ENCODE measurements around the gene KMT2C. TPM values are rescaled to one million over a fixed set of nuclear protein-coding genes. Genes with fewer than 3 reads are reported as not detected.
"Not testable (repeated sequence)": the region's sequence is repeated elsewhere in the genome, so short reads cannot be mapped to it uniquely, and the experiment has no call there.

Gene KMT2C
- total and polyA plus RNA-seq, 7 donors: 5.8 to 82.3 (median 45.7) TPM

DNA sequence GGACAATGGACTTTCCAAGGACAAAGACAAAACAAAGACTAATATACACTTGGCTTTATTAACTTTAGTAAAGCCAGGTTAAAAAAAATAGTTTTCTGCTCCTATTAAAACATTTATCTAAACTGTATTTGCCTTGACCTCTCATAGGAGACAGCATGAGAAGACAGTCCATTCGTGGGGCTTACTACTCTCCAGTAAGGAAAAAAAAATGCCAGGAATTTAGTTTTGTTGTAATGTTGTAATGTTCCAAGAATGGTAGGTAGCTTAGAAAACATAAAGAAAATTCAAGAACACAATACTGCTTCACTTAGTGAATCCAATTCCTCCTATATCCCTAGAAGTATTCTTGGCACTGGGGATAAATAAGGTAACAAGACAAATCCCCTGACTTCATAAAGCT lies 81.7 kb downstream of the KMT2C start:
- Histone ChIP-seq H3K4me3 (no peak overlapping the region), H3K36me3 (ENCODE audit: insufficient read depth in 1 of 2, low read depth in 1 of 2) (peaks cover 0 to 28% of the 10 kb centered on the region in 2 donors), H3K27ac (no peak overlapping the region), H3K4me1 (no peaks in the 10 kb centered on the region), H3K9me3 (no peaks in the 10 kb centered on the region), H3K27me3 (ENCODE audit: insufficient read depth in 3 of 3, low read length in 2 of 3) (no peaks in the 10 kb centered on the region)
- DNase-seq (no peak), ATAC-seq (no peak)
- WGBS, 3 donors: 68 to 81% (median 74%) methylated on average over 1 of the region's 1 CpG
- intact Hi-C loops (cut with DNase I): no loop called here
- TF ChIP-seq, protein P1, sequence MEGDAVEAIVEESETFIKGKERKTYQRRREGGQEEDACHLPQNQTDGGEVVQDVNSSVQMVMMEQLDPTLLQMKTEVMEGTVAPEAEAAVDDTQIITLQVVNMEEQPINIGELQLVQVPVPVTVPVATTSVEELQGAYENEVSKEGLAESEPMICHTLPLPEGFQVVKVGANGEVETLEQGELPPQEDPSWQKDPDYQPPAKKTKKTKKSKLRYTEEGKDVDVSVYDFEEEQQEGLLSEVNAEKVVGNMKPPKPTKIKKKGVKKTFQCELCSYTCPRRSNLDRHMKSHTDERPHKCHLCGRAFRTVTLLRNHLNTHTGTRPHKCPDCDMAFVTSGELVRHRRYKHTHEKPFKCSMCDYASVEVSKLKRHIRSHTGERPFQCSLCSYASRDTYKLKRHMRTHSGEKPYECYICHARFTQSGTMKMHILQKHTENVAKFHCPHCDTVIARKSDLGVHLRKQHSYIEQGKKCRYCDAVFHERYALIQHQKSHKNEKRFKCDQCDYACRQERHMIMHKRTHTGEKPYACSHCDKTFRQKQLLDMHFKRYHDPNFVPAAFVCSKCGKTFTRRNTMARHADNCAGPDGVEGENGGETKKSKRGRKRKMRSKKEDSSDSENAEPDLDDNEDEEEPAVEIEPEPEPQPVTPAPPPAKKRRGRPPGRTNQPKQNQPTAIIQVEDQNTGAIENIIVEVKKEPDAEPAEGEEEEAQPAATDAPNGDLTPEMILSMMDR (IDR thresholded peaks at IDR 0.05): no peak

DNA sequence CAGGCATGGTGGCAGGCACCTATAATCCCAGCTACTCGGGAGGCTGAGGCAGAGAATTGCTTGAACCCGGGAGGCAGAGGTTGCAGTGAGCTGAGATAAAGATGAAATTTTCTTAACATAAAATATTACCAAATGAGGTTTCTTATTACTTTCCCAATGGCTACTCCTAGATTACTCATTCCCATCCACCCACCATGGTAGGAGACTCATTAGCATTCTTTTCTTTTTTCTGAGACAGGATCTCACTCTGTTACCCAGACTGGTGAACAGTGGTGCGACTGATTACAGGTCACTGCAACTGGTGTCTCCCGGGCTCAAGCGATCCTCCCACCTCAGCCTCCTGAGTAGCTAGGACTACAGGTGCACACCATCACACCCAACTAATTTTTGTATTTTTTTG lies 82.5 kb downstream of the KMT2C start:
- not testable (repeated sequence) for H3K27me3 ChIP-seq (ENCODE audit: insufficient read depth in 3 of 3, low read length in 2 of 3); H3K4me3 ChIP-seq; ATAC-seq; DNase-seq; H3K27ac ChIP-seq; H3K9me3 ChIP-seq; H3K4me1 ChIP-seq
- WGBS, 3 donors: 83 to 93% (median 85%) methylated on average over 5 of the region's 5 CpGs
- intact Hi-C loops (cut with DNase I): loop anchor here in 1 of 2 donors (2.0 kb wide), 1 partner anchor 46 kb away; no protein-coding TSS in a partner anchor
- peaks cover 0 to 33% of the 10 kb centered on the region in 2 donors for H3K36me3 ChIP-seq (ENCODE audit: insufficient read depth in 1 of 2, low read depth in 1 of 2)

DNA sequence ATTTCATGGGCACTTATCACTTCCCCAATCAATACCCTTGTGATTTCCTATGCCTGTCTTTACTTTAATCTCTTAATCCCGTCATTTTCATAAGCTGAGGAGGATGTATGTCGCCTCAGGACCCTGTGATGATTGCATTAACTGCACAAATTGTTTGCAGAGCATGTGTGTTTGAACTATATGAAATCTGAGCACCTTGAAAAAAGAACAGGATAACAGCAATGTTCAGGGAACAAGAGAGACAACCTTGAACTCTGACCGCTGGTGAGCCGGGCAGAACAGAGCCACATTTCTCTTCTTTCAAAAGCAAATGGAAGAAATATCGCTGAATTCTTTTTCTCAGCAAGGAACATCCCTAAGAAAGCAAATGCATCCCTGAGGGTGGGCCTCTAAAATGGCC lies 84.1 kb downstream of the KMT2C start:
- intact Hi-C loops (cut with DNase I): loop anchor here in 1 of 2 donors (2.0 kb wide), 2 partner anchors 23 to 47 kb away; no protein-coding TSS in a partner anchor
- ATAC-seq; H3K9me3 ChIP-seq; H3K27me3 ChIP-seq (ENCODE audit: insufficient read depth in 3 of 3, low read length in 2 of 3); DNase-seq; H3K27ac ChIP-seq; H3K4me1 ChIP-seq; H3K4me3 ChIP-seq: not testable (repeated sequence)
- 88 to 92% (median 92%) methylated on average over 5 of the region's 5 CpGs for WGBS, 3 donors
- peaks cover 0 to 22% of the 10 kb centered on the region in 2 donors for H3K36me3 ChIP-seq (ENCODE audit: insufficient read depth in 1 of 2, low read depth in 1 of 2)

DNA sequence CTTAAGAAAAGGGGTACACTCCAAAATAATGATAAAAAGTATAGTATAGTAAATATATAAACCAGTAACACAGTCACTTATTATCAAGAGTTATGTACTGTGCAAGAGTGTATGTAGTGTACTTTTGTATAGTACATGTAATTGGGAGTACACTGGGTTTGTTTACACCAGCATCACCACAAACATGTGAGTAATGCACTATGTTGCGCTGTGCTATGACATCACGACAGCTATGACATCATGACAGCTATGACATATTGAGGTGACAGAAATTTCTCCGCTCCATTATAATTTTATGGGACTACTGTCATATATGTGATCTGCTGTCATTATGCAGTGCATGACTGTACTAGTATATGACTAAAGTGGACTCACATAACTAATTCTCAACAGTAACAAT lies 84.6 kb downstream of the KMT2C start:
- TF ChIP-seq, protein P1 (IDR thresholded peaks at IDR 0.05): no peak
- DNase-seq (no peak), ATAC-seq (peak in 1 of 4 donors; percentile 48)
- Histone ChIP-seq H3K27me3 (ENCODE audit: insufficient read depth in 3 of 3, low read length in 2 of 3) (no peaks in the 10 kb centered on the region), H3K4me3 (no peak overlapping the region), H3K9me3 (peaks cover 9% of the 10 kb centered on the region), H3K4me1 (peaks cover 4% of the 10 kb centered on the region), H3K27ac (no peak overlapping the region), H3K36me3 (ENCODE audit: insufficient read depth in 1 of 2, low read depth in 1 of 2) (peaks cover 0 to 21% of the 10 kb centered on the region in 2 donors)
- intact Hi-C loops (cut with DNase I): loop anchor here in 1 of 2 donors (2.0 kb wide), 1 partner anchor 22 kb away; no protein-coding TSS in a partner anchor
- 97 to 98% (median 98%) methylated on average over 3 of the region's 3 CpGs for WGBS, 3 donors

DNA sequence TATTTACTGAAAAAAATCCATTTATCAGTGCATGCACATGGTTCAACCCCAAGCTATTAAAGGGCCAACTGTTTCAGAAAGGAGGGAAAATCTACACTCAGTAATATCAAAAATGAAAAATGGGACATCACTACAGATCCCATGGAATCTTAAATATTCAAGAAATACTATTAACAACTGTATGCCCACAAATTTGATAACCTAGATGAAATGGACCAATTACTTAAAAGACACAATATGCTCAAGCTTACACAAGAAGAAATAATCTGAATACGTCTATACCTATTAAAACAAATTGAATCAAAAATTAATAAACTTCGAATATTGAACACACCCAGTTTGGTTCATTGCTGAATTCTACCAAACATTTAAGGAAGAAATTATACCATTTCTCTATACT lies 87.9 kb downstream of the KMT2C start:
- no peaks in the 10 kb centered on the region for H3K27me3 ChIP-seq (ENCODE audit: insufficient read depth in 3 of 3, low read length in 2 of 3)
- H3K4me3 ChIP-seq: no peak overlapping the region
- WGBS, 3 donors: 96 to 99% (median 97%) methylated on average over 2 of the region's 2 CpGs
- peaks cover 15% of the 10 kb centered on the region for H3K4me1 ChIP-seq
- peaks cover 0 to 21% of the 10 kb centered on the region in 2 donors for H3K36me3 ChIP-seq (ENCODE audit: insufficient read depth in 1 of 2, low read depth in 1 of 2)
- DNase-seq (no peak), ATAC-seq (no peak)
- peaks cover 9% of the 10 kb centered on the region for H3K9me3 ChIP-seq
- no peak overlapping the region for H3K27ac ChIP-seq
- TF ChIP-seq, protein P1 (IDR thresholded peaks at IDR 0.05): no peak
- intact Hi-C loops (cut with DNase I): no loop called here

DNA sequence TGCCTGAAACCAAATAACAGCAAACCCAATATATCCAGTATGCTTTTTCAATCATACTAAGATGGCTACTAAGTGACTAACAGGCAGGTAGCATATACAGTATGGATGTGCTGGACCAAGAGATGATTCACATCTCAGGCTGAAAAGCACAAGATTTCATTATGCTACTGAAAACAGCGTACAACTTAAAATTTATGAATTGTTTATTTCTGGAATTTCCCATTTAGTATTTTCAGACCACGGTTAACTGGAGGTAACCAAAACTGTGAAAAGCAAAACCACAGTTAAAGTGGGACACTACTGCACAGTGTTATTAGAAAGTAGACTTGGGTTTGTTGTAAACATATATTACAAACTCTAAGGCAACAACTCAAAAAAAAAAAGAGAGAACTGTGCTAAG lies 91.5 kb downstream of the KMT2C start:
- H3K9me3 ChIP-seq: peaks cover 9% of the 10 kb centered on the region
- DNase-seq (no peak), ATAC-seq (no peak)
- TF ChIP-seq, protein P1 (IDR thresholded peaks at IDR 0.05): no peak
- peaks cover 0 to 8% of the 10 kb centered on the region in 2 donors for H3K36me3 ChIP-seq (ENCODE audit: insufficient read depth in 1 of 2, low read depth in 1 of 2)
- WGBS, 3 donors: 94 to 98% (median 97%) methylated on average over 2 of the region's 2 CpGs
- H3K4me3 ChIP-seq: no peak overlapping the region
- intact Hi-C loops (cut with DNase I): no loop called here
- no peak overlapping the region for H3K27ac ChIP-seq
- H3K4me1 ChIP-seq: peaks cover 50% of the 10 kb centered on the region
- no peaks in the 10 kb centered on the region for H3K27me3 ChIP-seq (ENCODE audit: insufficient read depth in 3 of 3, low read length in 2 of 3)
